Activated CD4-positive, alpha-beta T cell treated with anti-CD3 and anti-CD28 coated beads for 36 hours (primary cell): ENCODE results near the gene TRIM17. TPM values are rescaled to one million over a fixed set of nuclear protein-coding genes. Genes with fewer than 3 reads are reported as not detected.

Experiments used
- ATAC-seq: fragments of 200-7000 bp; cut with Tn5 transposase; one replicate; pipeline ENCODE4 v1.10.0; 2021; ENCODE audit warnings: mild to moderate bottlenecking, moderate library complexity
- CTCF ChIA-PET: fragments of 350-600 bp; sonication (Branson Sonifier 250); formaldehyde crosslinking; loops from one replicate; lab custom pipeline; 2021; ENCODE audit warnings: antibody characterized with exemption; lab: Charles Lee
- POLR2A ChIA-PET: fragments of 350-600 bp; sonication (Branson Sonifier 250); formaldehyde crosslinking; loops from one replicate; lab custom pipeline; 2021; ENCODE audit warnings: antibody characterized with exemption, inconsistent platforms; lab: Charles Lee
- DNase-seq: peaks from one replicate; pipeline ENCODE4 v3.0.0-alpha.2; 2020
- H3K27ac Mint-ChIP-seq: one replicate; pipeline ENCODE4 v1.8.0; 2021; ENCODE audit warnings: mixed read lengths
- H3K27me3 Mint-ChIP-seq: one replicate; pipeline ENCODE4 v1.8.0; 2021; ENCODE audit warnings: mixed read lengths
- H3K36me3 Mint-ChIP-seq: one replicate; pipeline ENCODE4 v1.8.0; 2021; ENCODE audit warnings: low read depth, mixed read lengths
- H3K4me1 Mint-ChIP-seq: one replicate; pipeline ENCODE4 v1.8.0; 2021; ENCODE audit warnings: mixed read lengths
- H3K4me3 Mint-ChIP-seq: one replicate; pipeline ENCODE4 v1.8.0; 2021; ENCODE audit warnings: mild to moderate bottlenecking, moderate library complexity, mixed read lengths
- H3K9me3 Mint-ChIP-seq: one replicate; pipeline ENCODE4 v1.8.0; 2021; ENCODE audit warnings: low read depth, mixed read lengths
- intact Hi-C, 2 experiments: fragments of 100-400 bp; cut with DNase I in 1 of 2; cut with micrococcal nuclease in 1 of 2; formaldehyde crosslinking; loops; one replicate each; pipeline versions ENCODE4 v1.14.2 to v1.15.1; 2022 to 2024; cut with DNase I, micrococcal nuclease
- total RNA-seq, 2 experiments: library from RNA; stranded (reverse); gene quantifications; one replicate each; pipeline ENCODE4 v1.2.3, GENCODE V29; 2021

The TRIM17 gene
- total RNA-seq, 2 experiments from 2014 or later: 1.2 to 1.3 TPM

DNA sequence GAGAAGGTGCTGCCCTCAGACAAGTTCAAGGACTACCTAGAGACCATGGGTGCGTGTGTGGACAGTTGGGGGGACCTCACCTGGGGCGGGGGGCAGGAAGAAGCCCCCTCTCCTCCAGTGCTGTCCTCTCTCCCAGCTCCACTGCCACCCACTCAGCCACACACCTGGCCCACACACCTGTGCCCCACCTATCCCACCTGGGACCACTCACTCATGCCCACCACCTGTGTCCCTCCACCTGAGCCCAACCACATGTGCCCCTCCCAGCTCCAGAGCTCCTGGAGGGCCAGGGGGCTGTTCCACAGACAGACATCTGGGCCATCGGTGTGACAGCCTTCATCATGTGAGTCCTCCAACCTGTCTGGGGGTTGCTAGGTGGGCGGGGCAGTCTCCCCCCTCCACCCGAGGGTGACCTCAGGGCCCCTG lies 39.0 kb downstream of the TRIM17 start:
- ATAC-seq: no peak
- H3K27me3 Mint-ChIP-seq: peaks cover 9% of the 10 kb centered on the region
- peak overlapping the region; percentile 26 for H3K4me3 Mint-ChIP-seq
- H3K4me1 Mint-ChIP-seq: peaks cover 8% of the 10 kb centered on the region
- H3K9me3 Mint-ChIP-seq: no peaks in the 10 kb centered on the region
- no peak for DNase-seq
- intact Hi-C loops: loop anchor here in 1 of 2 experiments (1.0 to 2.0 kb wide), 6 partner anchors 29 to 247 kb away; partner anchors contain the start of gene TRIM11
- POLR2A ChIA-PET: no interaction called here
- H3K36me3 Mint-ChIP-seq: no peaks in the 10 kb centered on the region
- no peak overlapping the region for H3K27ac Mint-ChIP-seq
- CTCF ChIA-PET: no interaction called here

GRCh38 chr1:228376651-228377631 lies 39.7 kb downstream of the TRIM17 start:
- Mint-ChIP-seq H3K4me3 (peak overlapping the region; percentile 26), H3K27ac (no peak overlapping the region), H3K9me3 (no peaks in the 10 kb centered on the region), H3K4me1 (peaks cover 8% of the 10 kb centered on the region), H3K27me3 (peaks cover 9% of the 10 kb centered on the region), H3K36me3 (no peaks in the 10 kb centered on the region)
- no peak for ATAC-seq
- intact Hi-C loops: no loop called here
- POLR2A ChIA-PET: interaction anchor here (0.7 kb wide), 1 partner anchor 80 kb away, joined by 3 read pairs; no protein-coding TSS in a partner anchor
- no peak for DNase-seq
- CTCF ChIA-PET: no interaction called here

GRCh38 chr1:228376262-228376628 lies 40.4 kb downstream of the TRIM17 start:
- CTCF ChIA-PET: interaction anchor here (0.6 kb wide), 1 partner anchor 80 kb away, joined by 3 read pairs; no protein-coding TSS in a partner anchor

DNA sequence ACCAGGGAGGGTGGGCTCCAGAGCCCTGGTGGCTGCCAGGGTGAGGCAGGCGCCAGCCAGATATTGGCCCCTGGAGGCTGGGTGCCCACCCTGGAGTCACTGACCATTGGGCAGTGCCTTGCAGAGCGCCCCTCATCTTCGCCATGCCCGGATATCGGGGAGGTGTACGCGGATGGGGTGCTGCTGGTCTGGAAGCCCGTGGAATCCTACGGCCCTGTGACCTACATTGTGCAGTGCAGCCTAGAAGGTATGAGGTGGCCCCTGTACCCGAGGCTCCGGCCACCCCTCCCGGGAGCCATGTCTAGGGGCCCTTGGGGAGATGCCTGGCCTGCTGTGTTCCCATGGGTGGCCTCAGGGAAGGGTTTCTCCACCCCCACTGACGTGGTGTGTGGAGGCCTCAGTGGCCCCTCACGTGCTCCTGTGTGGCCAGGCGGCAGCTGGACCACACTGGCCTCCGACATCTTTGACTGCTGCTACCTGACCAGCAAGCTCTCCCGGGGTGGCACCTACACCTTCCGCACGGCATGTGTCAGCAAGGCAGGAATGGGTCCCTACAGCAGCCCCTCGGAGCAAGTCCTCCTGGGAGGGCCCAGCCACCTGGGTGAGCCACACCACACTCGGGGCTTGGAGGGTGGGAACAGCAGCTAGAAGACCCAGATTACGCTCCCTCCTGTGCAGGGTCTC lies 40.9 kb downstream of the TRIM17 start:
- CTCF ChIA-PET: interaction anchor here (0.5 to 0.7 kb wide), 3 partner anchors 81 to 445 kb away, joined by 3 read pairs; no protein-coding TSS in a partner anchor
- ATAC-seq: no peak
- intact Hi-C loops: no loop called here

More at GRCh38 chr1:228376262-228376628, 40.4 kb downstream of the TRIM17 start:
- no peak overlapping the region for H3K4me3 Mint-ChIP-seq
- H3K36me3 Mint-ChIP-seq: no peaks in the 10 kb centered on the region
- no peaks in the 10 kb centered on the region for H3K9me3 Mint-ChIP-seq
- H3K27me3 Mint-ChIP-seq: peaks cover 9% of the 10 kb centered on the region
- no peak overlapping the region for H3K27ac Mint-ChIP-seq
- ATAC-seq (no peak), DNase-seq (no peak)
- intact Hi-C loops: no loop called here
- POLR2A ChIA-PET: interaction anchor here (0.7 kb wide), 1 partner anchor 80 kb away, joined by 3 read pairs; no protein-coding TSS in a partner anchor
- H3K4me1 Mint-ChIP-seq: peaks cover 8% of the 10 kb centered on the region

DNA sequence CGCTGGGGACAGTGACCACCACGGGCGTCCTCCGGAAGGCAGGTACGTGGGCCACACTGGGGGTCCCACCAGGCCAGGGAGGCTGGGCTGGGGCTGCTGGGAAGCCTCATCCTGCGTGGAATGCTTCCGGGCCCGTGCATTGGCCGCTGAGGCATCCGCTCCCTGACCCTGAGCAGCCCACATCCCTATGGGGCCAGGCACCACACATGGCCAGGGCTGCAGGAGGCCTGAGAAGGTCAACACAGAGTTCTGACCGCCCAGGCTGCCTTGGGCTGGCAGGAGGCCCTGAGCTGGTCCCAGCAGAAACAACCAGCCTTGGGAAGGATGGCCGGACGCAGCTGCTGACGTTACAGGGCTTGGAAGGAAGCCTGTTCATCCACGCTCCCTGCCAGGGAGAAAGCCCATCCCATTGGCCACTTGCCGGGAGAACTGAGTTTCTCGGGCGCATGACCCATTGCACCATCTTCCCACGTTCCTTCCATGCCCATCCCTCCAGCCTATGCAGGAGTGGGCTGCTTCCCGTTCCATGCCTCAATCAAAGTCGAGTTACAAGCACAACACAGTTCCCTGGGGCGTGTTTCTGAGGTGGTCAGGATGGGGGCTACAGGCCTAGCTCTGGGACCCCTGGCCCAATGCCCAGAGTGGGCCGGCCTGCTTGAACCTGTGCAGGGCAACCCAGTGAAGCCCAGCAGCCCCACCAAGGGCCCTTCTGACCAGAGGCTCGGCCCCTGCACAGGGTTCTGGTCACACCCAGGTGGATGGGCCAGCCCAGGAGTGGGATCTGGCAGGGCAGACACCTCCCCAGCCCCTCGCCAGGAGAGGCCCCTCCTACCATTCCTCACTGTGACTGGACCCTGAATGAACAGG lies 41.7 kb downstream of the TRIM17 start:
- Mint-ChIP-seq H3K27me3 (peaks cover 7% of the 10 kb centered on the region), H3K4me1 (peaks cover 8% of the 10 kb centered on the region), H3K4me3 (no peak overlapping the region), H3K27ac (no peak overlapping the region), H3K9me3 (no peaks in the 10 kb centered on the region), H3K36me3 (no peaks in the 10 kb centered on the region)
- ATAC-seq (no peak), DNase-seq (no peak)
- intact Hi-C loops: no loop called here
- POLR2A ChIA-PET: interaction anchor here (0.5 kb wide), 1 partner anchor 71 kb away, joined by 7 read pairs; no protein-coding TSS in a partner anchor
- CTCF ChIA-PET: interaction anchor here (0.5 to 0.7 kb wide), 2 partner anchors 110 to 445 kb away, joined by 3 read pairs; no protein-coding TSS in a partner anchor

More for the DNA sequence above, 40.9 kb downstream of the TRIM17 start:
- Mint-ChIP-seq H3K9me3 (no peaks in the 10 kb centered on the region), H3K4me1 (peaks cover 8% of the 10 kb centered on the region), H3K36me3 (no peaks in the 10 kb centered on the region), H3K4me3 (no peak overlapping the region), H3K27me3 (peaks cover 9% of the 10 kb centered on the region), H3K27ac (no peak overlapping the region)
- no peak for DNase-seq
- POLR2A ChIA-PET: no interaction called here

GRCh38 chr1:228373681-228374571 lies 42.7 kb downstream of the TRIM17 start:
- Mint-ChIP-seq H3K27ac (no peak overlapping the region), H3K9me3 (no peaks in the 10 kb centered on the region), H3K4me1 (peaks cover 6% of the 10 kb centered on the region), H3K27me3 (peaks cover 4% of the 10 kb centered on the region), H3K36me3 (no peaks in the 10 kb centered on the region), H3K4me3 (no peak overlapping the region)
- intact Hi-C loops: no loop called here
- ChIA-PET CTCF (no interaction called here), POLR2A (interaction anchor here (0.5 kb wide), 1 partner anchor 70 kb away, joined by 7 read pairs; no protein-coding TSS in a partner anchor)
- ATAC-seq (no peak), DNase-seq (no peak)

DNA sequence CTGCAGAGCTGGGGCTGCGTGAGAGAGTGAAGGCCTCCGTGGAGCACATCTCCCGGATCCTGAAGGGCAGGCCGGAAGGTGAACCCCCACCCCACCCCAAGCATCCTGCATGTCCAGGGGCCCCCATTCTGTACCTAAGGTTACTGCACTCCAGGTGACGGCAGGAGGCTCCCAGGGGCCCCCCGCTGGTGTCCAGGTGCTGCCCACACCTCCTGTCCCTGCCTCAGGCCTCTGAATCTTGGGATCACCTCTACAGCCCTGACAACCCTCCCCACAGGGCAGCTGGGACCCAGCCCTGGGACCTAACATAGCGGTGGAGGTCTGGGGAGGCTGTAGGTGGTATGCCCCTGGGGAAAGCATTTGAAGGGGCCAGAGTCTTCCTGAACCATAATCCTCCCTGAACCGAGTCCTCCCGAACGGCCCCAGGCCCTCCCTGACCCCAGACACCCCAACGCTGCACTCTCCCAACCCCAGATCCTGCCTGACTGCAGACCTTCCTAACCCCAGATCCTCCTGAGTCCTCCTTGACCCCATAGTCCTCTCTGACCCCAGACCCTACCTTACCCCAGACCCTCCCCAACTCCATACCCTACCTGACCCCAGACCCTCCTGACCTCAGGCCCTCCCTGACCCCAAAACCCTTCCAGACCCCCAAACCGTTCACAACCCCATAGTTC lies 43.5 kb downstream of the TRIM17 start:
- DNase-seq: no peak
- Mint-ChIP-seq H3K36me3 (no peaks in the 10 kb centered on the region), H3K27ac (no peak overlapping the region), H3K4me1 (peaks cover 2% of the 10 kb centered on the region), H3K27me3 (no peaks in the 10 kb centered on the region), H3K9me3 (no peaks in the 10 kb centered on the region), H3K4me3 (no peak overlapping the region)
- ATAC-seq: no peak
- CTCF ChIA-PET: no interaction called here
- intact Hi-C loops: no loop called here
- POLR2A ChIA-PET: no interaction called here

DNA sequence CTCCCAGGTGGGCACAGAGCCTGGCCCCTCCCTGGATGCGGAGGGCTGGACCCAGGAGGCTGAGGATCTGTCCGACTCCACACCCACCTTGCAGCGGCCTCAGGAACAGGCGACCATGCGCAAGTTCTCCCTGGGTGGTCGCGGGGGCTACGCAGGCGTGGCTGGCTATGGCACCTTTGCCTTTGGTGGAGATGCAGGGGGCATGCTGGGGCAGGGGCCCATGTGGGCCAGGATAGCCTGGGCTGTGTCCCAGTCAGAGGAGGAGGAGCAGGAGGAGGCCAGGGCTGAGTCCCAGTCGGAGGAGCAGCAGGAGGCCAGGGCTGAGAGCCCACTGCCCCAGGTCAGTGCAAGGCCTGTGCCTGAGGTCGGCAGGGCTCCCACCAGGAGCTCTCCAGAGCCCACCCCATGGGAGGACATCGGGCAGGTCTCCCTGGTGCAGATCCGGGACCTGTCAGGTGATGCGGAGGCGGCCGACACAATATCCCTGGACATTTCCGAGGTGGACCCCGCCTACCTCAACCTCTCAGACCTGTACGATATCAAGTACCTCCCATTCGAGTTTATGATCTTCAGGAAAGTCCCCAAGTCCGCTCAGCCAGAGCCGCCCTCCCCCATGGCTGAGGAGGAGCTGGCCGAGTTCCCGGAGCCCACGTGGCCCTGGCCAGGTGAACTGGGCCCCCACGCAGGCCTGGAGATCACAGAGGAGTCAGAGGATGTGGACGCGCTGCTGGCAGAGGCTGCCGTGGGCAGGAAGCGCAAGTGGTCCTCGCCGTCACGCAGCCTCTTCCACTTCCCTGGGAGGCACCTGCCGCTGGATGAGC lies 44.3 kb downstream of the TRIM17 start:
- Mint-ChIP-seq H3K27me3 (no peaks in the 10 kb centered on the region), H3K4me3 (no peak overlapping the region), H3K36me3 (no peaks in the 10 kb centered on the region), H3K27ac (no peak overlapping the region), H3K9me3 (no peaks in the 10 kb centered on the region), H3K4me1 (no peaks in the 10 kb centered on the region)
- POLR2A ChIA-PET: no interaction called here
- DNase-seq: no peak
- ATAC-seq: no peak
- CTCF ChIA-PET: no interaction called here
- intact Hi-C loops: no loop called here

- Mint-ChIP-seq H3K9me3 (no peaks in the 10 kb centered on the region), H3K4me3 (no peak overlapping the region), H3K27ac (no peak overlapping the region), H3K4me1 (no peaks in the 10 kb centered on the region), H3K27me3 (no peaks in the 10 kb centered on the region), H3K36me3 (no peaks in the 10 kb centered on the region)
- POLR2A ChIA-PET: no interaction called here
- CTCF ChIA-PET: no interaction called here
- intact Hi-C loops: no loop called here
- ATAC-seq: no peak
- no peak for DNase-seq
Observed at GRCh38 chr1:228371741-228372182, 44.9 kb downstream of the TRIM17 start.
